Smooth muscle cell of trachea (primary cell): ENCODE results near the gene CAMKV. TPM values are rescaled to one million over a fixed set of nuclear protein-coding genes. Genes with fewer than 3 reads are reported as not detected.

Source experiments
- total RNA-seq: library from RNA; depleted of rRNA; stranded (reverse); fragments of >200 nt; gene quantifications from 2 replicates; pipeline ENCODE4 v1.2.1, GENCODE V29; 2014

CAMKV gene, protein sequence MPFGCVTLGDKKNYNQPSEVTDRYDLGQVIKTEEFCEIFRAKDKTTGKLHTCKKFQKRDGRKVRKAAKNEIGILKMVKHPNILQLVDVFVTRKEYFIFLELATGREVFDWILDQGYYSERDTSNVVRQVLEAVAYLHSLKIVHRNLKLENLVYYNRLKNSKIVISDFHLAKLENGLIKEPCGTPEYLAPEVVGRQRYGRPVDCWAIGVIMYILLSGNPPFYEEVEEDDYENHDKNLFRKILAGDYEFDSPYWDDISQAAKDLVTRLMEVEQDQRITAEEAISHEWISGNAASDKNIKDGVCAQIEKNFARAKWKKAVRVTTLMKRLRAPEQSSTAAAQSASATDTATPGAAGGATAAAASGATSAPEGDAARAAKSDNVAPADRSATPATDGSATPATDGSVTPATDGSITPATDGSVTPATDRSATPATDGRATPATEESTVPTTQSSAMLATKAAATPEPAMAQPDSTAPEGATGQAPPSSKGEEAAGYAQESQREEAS
- not detected in 2 replicates for total RNA-seq

GRCh38 chr3:49869525-49870126, at the start of gene CAMKV:
CAMKV (minus strand) TSS chr3:49869906; CDS start chr3:49862388, 7,518 bp downstream.

GRCh38 chr3:49903451-49904424, 34.0 kb upstream of the CAMKV start, which contains the start of gene MST1R:
MST1R (minus strand) TSS chr3:49903873; CDS start chr3:49903609, 264 bp downstream.

GRCh38 chr3:49856181-49857005, 13.3 kb downstream of the CAMKV start, which contains the start of gene TRAIP:
TRAIP (minus strand) TSS chr3:49856564; CDS start chr3:49856453, 111 bp downstream.

DNA sequence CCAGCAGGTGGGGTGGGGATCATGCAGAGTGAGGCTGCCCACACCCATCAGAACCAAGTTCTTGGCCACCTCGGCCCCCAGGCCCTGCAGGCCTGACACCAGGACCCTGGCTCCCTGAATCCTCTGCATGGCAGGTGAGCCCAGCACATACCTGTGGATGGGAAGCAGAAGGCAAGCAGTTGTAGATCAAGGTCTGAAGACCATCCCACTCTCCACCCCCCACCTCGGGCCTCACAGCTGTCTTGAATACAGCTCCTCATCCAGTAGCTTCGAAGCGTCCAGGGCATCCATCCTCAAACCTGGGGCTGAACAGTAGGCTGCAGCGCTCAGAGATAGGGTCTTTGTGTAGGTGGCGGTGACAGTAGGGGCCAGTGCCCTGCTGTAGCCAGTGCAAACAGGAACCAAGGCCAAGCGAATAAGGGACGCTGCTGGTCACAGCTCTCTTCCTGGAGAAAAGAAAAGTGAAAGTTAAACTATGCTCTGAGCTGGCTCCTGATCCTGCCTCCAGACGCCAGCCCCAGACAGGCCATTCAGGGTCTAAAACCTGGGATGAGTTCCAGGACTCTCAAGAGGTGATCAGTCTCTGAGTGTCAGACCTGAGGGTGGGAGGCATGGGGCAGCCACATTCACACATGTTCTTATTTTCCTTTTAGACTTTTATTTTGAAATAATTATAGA, 56.1 kb downstream of the CAMKV start, which contains the start of gene UBA7:
TSS of gene UBA7 (minus strand) at position 457 of the 678 bp plus-strand sequence. CDS start at position 291, 166 bp downstream.

Other genes with a start within 250 kb of the CAMKV start
- gene APEH, start 195.6 kb downstream of the CAMKV start, total RNA-seq = 134 and 165 TPM in 2 replicates
- gene MST1, start 180.4 kb downstream of the CAMKV start, total RNA-seq = 6.5 and 10.4 TPM in 2 replicates
- gene RNF123, start 180.3 kb downstream of the CAMKV start, total RNA-seq = 26.2 and 35.1 TPM in 2 replicates
- gene AMIGO3, start 150.2 kb downstream of the CAMKV start, total RNA-seq = 0.29 and 1.8 TPM in 2 replicates
- gene GMPPB, start 146.0 kb downstream of the CAMKV start, total RNA-seq = 22.0 and 30.5 TPM in 2 replicates
- gene IP6K1, start 83.4 kb downstream of the CAMKV start, total RNA-seq = 31.4 and 46.3 TPM in 2 replicates
- 0.33 TPM in 1 of 2 replicates, not detected in the other for gene CDHR4, start 70.0 kb downstream of the CAMKV start, total RNA-seq
- 9.3 and 10.5 TPM in 2 replicates for gene INKA1, start 66.6 kb downstream of the CAMKV start, total RNA-seq
- gene UBA7, start 56.0 kb downstream of the CAMKV start, total RNA-seq = 46.7 and 92.1 TPM in 2 replicates
- gene TRAIP, start 13.3 kb downstream of the CAMKV start, total RNA-seq = 1.2 and 4.4 TPM in 2 replicates
- 1.7 and 1.9 TPM in 2 replicates for gene MST1R, start 34.0 kb upstream of the CAMKV start, total RNA-seq
- gene MON1A, start 59.9 kb upstream of the CAMKV start, total RNA-seq = 14.1 and 19.2 TPM in 2 replicates
- 38.2 and 64.1 TPM in 2 replicates for gene RBM6, start 70.2 kb upstream of the CAMKV start, total RNA-seq
- 126 and 184 TPM in 2 replicates for gene RBM5, start 219.0 kb upstream of the CAMKV start, total RNA-seq